Esophagus muscularis mucosa (tissue), 4 donors: ENCODE results near the gene GSK3B.
"Not testable (repeated sequence)": the region's sequence is repeated elsewhere in the genome, so short reads cannot be mapped to it uniquely, and the experiment has no call there.

ENCODE experiments used
- CTCF ChIP-seq, 3 experiments: fragments of 200-600 bp in 2 of 3; fragments of 450-650 bp in 1 of 3; sonication (generic) in 2 of 3; IDR thresholded peaks; one replicate each; pipeline ENCODE4 v1.5.1; 2017 to 2019; ENCODE audit warnings: antibody characterized with exemption in 3 of 3, mild to moderate bottlenecking in 2 of 3, moderate library complexity in 1 of 3
- EP300 ChIP-seq: sonication (generic); formaldehyde crosslinking; IDR thresholded peaks from one replicate; pipeline ENCODE4 v1.6.1; 2017; ENCODE audit warnings: antibody characterized with exemption
- POLR2A ChIP-seq: fragments of 450-650 bp; IDR thresholded peaks from one replicate; pipeline ENCODE4 v1.6.1; 2017; ENCODE audit warnings: antibody characterized with exemption, moderate library complexity, mild to moderate bottlenecking, low read depth
- POLR2AphosphoS5 ChIP-seq, 2 donors: sonication (generic); formaldehyde crosslinking; IDR thresholded peaks; one replicate each; pipeline ENCODE4 v1.6.1; 2017; ENCODE audit warnings: antibody characterized with exemption in 2 of 2

GRCh38 chr3:119888681-119889080 lies 205.6 kb downstream of the GSK3B start:
- not testable (repeated sequence) for TF ChIP-seq CTCF (IDR thresholded peaks at IDR 0.05); POLR2A; POLR2AphosphoS5 (IDR thresholded peaks at IDR 0.05); EP300
